Central memory CD8-positive, alpha-beta T cell (primary cell): ENCODE measurements around the gene GABRG3.

Experiments used
- ATAC-seq: fragments of 150-1000 bp; cut with Tn5 transposase; replicated peaks from 2 replicates; pipeline ENCODE4 v1.10.0; 2022; ENCODE audit warnings: mild to moderate bottlenecking, moderate FRiP score, moderate number of reproducible peaks; ENCODE audit not compliant: poor library complexity, severe bottlenecking; ENCODE audit errors: extremely low read depth
- DNase-seq, 2 donors: peaks; one replicate each; pipeline ENCODE4 v3.0.0; 2021; ENCODE audit warnings: low spot score in 2 of 2
- H3K27ac Mint-ChIP-seq: one replicate; pipeline ENCODE4 v1.8.0; 2022; ENCODE audit warnings: low read depth, mild to moderate bottlenecking, moderate library complexity, mixed read lengths
- H3K27me3 Mint-ChIP-seq: one replicate; pipeline ENCODE4 v1.8.0; 2022; ENCODE audit warnings: mixed read lengths
- H3K36me3 Mint-ChIP-seq: one replicate; pipeline ENCODE4 v1.8.0; 2022; ENCODE audit warnings: mild to moderate bottlenecking, moderate library complexity, mixed read lengths; ENCODE audit not compliant: insufficient read depth
- H3K4me1 Mint-ChIP-seq: one replicate; pipeline ENCODE4 v1.8.0; 2022; ENCODE audit warnings: mixed read lengths
- H3K4me3 Mint-ChIP-seq: one replicate; pipeline ENCODE4 v1.8.0; 2022; ENCODE audit warnings: mild to moderate bottlenecking, moderate library complexity, mixed read lengths
- H3K9me3 Mint-ChIP-seq: one replicate; pipeline ENCODE4 v1.8.0; 2022; ENCODE audit warnings: mixed read lengths

Gene GABRG3

GRCh38 chr15:27050163-27050562, 79.2 kb downstream of the GABRG3 start:
- Mint-ChIP-seq H3K27me3 (no peaks in the 10 kb centered on the region), H3K4me3 (no peak overlapping the region), H3K27ac (no peak overlapping the region), H3K36me3 (no peaks in the 10 kb centered on the region), H3K4me1 (no peaks in the 10 kb centered on the region), H3K9me3 (peaks cover 11% of the 10 kb centered on the region)
- ATAC-seq (no peak), DNase-seq (no peak)

DNA sequence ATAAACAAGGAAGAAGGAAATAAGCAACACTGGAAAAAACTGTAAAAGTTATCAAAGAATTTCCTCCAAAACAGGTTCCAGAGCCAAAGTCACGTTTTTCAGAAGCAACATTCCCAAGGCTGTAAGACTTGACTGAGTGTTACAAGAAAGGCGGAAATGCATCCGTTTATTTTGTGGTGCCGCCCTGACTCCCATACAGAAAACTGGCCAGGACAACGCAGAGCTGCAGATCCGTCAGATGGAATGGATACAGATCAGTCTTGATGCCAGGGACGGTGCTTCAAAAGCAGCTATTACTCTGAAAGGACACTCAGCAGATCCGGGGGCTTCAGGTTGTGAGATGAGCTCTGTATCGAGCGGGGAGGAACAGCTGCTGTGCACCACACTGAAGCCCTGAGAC, 83.4 kb downstream of the GABRG3 start:
- no peak for ATAC-seq
- no peaks in the 10 kb centered on the region for H3K4me1 Mint-ChIP-seq
- no peaks in the 10 kb centered on the region for H3K36me3 Mint-ChIP-seq
- no peak overlapping the region for H3K27ac Mint-ChIP-seq
- H3K4me3 Mint-ChIP-seq: no peak overlapping the region
- H3K9me3 Mint-ChIP-seq: peaks cover 6% of the 10 kb centered on the region
- H3K27me3 Mint-ChIP-seq: no peaks in the 10 kb centered on the region
- no peak for DNase-seq

GRCh38 chr15:27057904-27058645, 87.1 kb downstream of the GABRG3 start:
- no peak for ATAC-seq
- DNase-seq: no peak

DNA sequence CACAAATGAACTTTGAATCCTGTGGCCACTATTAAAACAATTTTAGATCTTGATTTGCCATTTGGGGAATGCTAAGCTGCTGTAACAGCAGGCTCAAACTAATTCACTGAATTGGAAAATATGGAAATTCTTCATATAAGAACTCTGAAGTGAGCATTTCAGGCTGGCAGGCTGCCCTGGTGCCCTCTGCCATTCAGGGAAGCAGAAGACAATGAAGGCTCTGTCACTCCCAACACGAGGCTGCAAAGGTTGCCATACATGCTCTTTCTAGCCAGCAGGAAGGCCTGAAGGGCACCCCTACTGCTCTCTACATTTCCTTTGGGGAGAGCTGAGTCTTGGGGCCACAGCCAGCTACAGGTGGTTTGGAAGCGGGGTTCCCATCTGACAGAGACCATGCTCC, 88.0 kb downstream of the GABRG3 start:
- Mint-ChIP-seq H3K27ac (no peak overlapping the region), H3K36me3 (peaks cover 1% of the 10 kb centered on the region), H3K4me1 (no peaks in the 10 kb centered on the region)

More at GRCh38 chr15:27057904-27058645, 87.1 kb downstream of the GABRG3 start:
- H3K9me3 Mint-ChIP-seq: no peaks in the 10 kb centered on the region
- H3K4me1 Mint-ChIP-seq: no peaks in the 10 kb centered on the region
- H3K27ac Mint-ChIP-seq: no peak overlapping the region
- H3K27me3 Mint-ChIP-seq: no peaks in the 10 kb centered on the region
- peaks cover 1% of the 10 kb centered on the region for H3K36me3 Mint-ChIP-seq
- no peak overlapping the region for H3K4me3 Mint-ChIP-seq

GRCh38 chr15:27059610-27060202, 88.7 kb downstream of the GABRG3 start:
- DNase-seq: no peak
- no peaks in the 10 kb centered on the region for H3K4me1 Mint-ChIP-seq
- H3K9me3 Mint-ChIP-seq: peaks cover 6% of the 10 kb centered on the region
- peaks cover 1% of the 10 kb centered on the region for H3K36me3 Mint-ChIP-seq
- no peak for ATAC-seq
- no peak overlapping the region for H3K4me3 Mint-ChIP-seq
- H3K27ac Mint-ChIP-seq: no peak overlapping the region
- H3K27me3 Mint-ChIP-seq: no peaks in the 10 kb centered on the region

More for the DNA sequence above, 88.0 kb downstream of the GABRG3 start:
- peaks cover 4% of the 10 kb centered on the region for H3K9me3 Mint-ChIP-seq
- no peak for ATAC-seq
- DNase-seq: no peak
- H3K4me3 Mint-ChIP-seq: no peak overlapping the region
- no peaks in the 10 kb centered on the region for H3K27me3 Mint-ChIP-seq

GRCh38 chr15:27061739-27062138, 90.8 kb downstream of the GABRG3 start:
- H3K4me3 Mint-ChIP-seq: no peak overlapping the region
- H3K36me3 Mint-ChIP-seq: peaks cover 1% of the 10 kb centered on the region
- H3K27me3 Mint-ChIP-seq: no peaks in the 10 kb centered on the region
- H3K9me3 Mint-ChIP-seq: peaks cover 6% of the 10 kb centered on the region
- DNase-seq (no peak), ATAC-seq (no peak)
- no peak overlapping the region for H3K27ac Mint-ChIP-seq
- no peaks in the 10 kb centered on the region for H3K4me1 Mint-ChIP-seq

DNA sequence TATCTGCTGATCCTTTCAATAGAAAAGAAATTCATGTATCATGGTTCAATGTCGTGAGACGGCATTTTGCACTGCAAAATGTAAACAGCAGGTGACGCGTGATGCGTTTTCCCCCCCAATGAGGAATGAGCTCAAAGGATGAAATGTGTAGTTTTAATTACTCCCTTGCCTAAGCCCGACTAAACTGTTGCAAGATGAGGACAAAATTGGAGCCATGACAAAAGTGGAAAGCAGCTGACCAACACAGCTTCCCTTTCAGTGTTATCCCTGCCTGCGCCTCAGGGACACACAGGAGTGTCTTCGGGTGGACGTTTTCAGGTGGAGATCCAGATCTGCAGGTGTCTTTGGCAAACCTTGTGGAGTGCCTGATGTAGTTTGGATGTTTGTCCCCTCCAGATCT, 92.0 kb downstream of the GABRG3 start:
- H3K9me3 Mint-ChIP-seq: peaks cover 12% of the 10 kb centered on the region
- H3K27ac Mint-ChIP-seq: no peak overlapping the region
- H3K27me3 Mint-ChIP-seq: no peaks in the 10 kb centered on the region
- H3K4me1 Mint-ChIP-seq: no peaks in the 10 kb centered on the region
- DNase-seq (no peak), ATAC-seq (no peak)
- no peak overlapping the region for H3K4me3 Mint-ChIP-seq
- peaks cover 1% of the 10 kb centered on the region for H3K36me3 Mint-ChIP-seq

DNA sequence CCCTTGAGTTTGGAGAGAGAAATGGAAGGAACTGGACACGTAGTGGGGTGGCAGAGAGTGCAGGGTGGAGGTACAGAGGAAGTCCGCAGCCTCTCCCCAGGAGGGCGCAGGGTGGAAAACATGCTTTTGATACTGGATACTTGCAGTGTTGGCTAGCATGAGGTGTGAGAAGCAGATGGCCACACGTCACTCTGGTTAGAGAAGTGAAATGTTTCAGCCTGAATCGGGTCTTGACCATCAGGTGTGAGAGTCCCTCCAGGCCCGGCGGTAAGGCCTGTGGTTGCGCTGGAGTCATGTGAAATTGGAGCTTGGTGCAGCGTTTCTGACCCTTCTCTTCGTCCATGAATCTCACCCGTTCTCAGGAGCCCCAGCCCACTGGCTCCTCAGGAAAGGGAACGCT, 93.1 kb downstream of the GABRG3 start:
- Mint-ChIP-seq H3K9me3 (peaks cover 14% of the 10 kb centered on the region), H3K36me3 (peaks cover 1% of the 10 kb centered on the region), H3K4me3 (no peak overlapping the region), H3K4me1 (no peaks in the 10 kb centered on the region), H3K27me3 (no peaks in the 10 kb centered on the region), H3K27ac (no peak overlapping the region)
- no peak for ATAC-seq
- no peak for DNase-seq

DNA sequence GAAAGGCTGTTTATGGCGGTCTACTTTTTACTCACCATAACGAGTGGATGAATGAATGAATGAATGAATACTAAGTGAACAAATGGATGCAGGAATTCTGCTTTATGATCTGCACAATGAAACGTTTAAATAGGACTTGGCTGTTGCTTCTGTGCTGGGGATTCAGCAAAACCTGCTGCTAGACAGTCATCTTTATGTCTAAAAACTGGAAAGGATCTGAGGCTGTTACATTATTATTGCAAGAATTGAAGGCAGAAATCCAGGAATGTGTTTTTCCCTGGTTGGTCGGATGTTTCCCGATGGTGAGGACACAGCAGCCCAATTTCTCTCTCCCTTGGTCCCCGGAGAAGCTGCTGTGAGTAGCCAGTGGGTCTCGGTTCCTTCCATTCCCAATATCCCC, 94.2 kb downstream of the GABRG3 start:
- H3K4me3 Mint-ChIP-seq: no peak overlapping the region

GRCh38 chr15:27065785-27066184, 94.8 kb downstream of the GABRG3 start:
- Mint-ChIP-seq H3K9me3 (peaks cover 15% of the 10 kb centered on the region), H3K27me3 (no peaks in the 10 kb centered on the region), H3K4me3 (no peak overlapping the region), H3K36me3 (peaks cover 1% of the 10 kb centered on the region), H3K4me1 (no peaks in the 10 kb centered on the region), H3K27ac (no peak overlapping the region)
- ATAC-seq (no peak), DNase-seq (no peak)

More for the DNA sequence above, 94.2 kb downstream of the GABRG3 start:
- Mint-ChIP-seq H3K27ac (no peak overlapping the region), H3K9me3 (peaks cover 14% of the 10 kb centered on the region), H3K27me3 (no peaks in the 10 kb centered on the region), H3K36me3 (peaks cover 1% of the 10 kb centered on the region), H3K4me1 (no peaks in the 10 kb centered on the region)
- ATAC-seq (no peak), DNase-seq (no peak)

GRCh38 chr15:27066446-27066845, 95.5 kb downstream of the GABRG3 start:
- Mint-ChIP-seq H3K4me3 (no peak overlapping the region), H3K27me3 (no peaks in the 10 kb centered on the region), H3K36me3 (peaks cover 1% of the 10 kb centered on the region), H3K27ac (no peak overlapping the region), H3K9me3 (peaks cover 19% of the 10 kb centered on the region), H3K4me1 (no peaks in the 10 kb centered on the region)
- ATAC-seq: no peak
- DNase-seq: no peak

GRCh38 chr15:27067175-27067574, 96.2 kb downstream of the GABRG3 start:
- H3K27me3 Mint-ChIP-seq: no peaks in the 10 kb centered on the region
- ATAC-seq: no peak
- H3K36me3 Mint-ChIP-seq: no peaks in the 10 kb centered on the region
- no peak overlapping the region for H3K4me3 Mint-ChIP-seq
- no peak overlapping the region for H3K27ac Mint-ChIP-seq
- H3K4me1 Mint-ChIP-seq: no peaks in the 10 kb centered on the region
- H3K9me3 Mint-ChIP-seq: peaks cover 20% of the 10 kb centered on the region
- DNase-seq: no peak

- Mint-ChIP-seq H3K4me1 (no peaks in the 10 kb centered on the region), H3K27me3 (no peaks in the 10 kb centered on the region), H3K36me3 (no peaks in the 10 kb centered on the region), H3K9me3 (peaks cover 28% of the 10 kb centered on the region), H3K4me3 (no peak overlapping the region), H3K27ac (no peak overlapping the region)
- no peak for ATAC-seq
- no peak for DNase-seq
These were observed 99.9 kb downstream of the GABRG3 start for GRCh38 chr15:27070841-27071240.
